GM21529 (cell line): Measurements from ENCODE around the gene ZFAND2A.
"Not testable (repeated sequence)": the region's sequence is repeated elsewhere in the genome, so short reads cannot be mapped to it uniquely, and the experiment has no call there.

Experiments
- ATAC-seq: cut with Tn5 transposase; IDR thresholded peaks from one replicate; pipeline ENCODE4 v1.9.1; 2021; ENCODE audit not compliant: unreplicated experiment

Gene ZFAND2A, protein sequence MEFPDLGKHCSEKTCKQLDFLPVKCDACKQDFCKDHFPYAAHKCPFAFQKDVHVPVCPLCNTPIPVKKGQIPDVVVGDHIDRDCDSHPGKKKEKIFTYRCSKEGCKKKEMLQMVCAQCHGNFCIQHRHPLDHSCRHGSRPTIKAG

DNA sequence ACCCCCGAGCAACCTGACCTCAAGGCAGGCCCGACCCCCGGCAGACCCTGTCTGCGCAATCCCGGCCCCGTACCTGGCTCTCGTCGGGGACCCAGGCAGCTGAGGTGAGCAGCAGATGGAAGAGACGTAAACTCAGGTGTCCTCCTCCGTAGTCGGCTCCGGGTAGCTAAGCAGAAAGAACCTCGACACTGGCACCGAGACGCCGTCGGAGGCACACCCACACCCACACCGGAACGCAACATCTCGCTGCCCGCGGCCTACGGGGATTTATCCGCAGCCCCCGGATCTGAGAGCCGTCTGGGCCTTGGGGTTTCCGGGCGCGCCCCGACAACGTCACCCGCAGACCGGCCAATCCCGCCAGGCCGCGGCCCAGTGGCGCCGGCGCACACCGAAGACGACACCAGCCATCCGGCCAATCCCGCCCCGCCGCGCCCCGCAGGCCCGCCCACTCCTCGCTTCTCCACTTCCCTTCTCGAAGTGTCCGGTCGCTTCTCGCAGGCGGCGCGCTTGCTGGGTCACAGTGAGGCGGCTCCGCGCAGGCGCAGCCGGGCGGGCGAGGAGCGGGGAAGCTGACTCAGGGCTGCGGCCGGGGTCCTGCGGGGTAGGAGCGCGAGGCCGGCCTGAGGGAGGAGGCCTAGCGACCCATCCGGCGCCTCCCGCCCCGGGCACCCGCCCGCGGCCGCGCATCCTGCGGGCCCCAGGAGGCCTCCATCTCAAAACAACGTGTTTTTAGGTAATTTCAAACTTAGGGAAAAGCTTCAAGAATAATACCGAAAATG, at the start of gene ZFAND2A:
Gene ZFAND2A, minus strand, starts transcription at position 306 of the 779 bp plus-strand sequence. CDS start 1,984 bp downstream, outside the sequence.
- ATAC-seq: peak; percentile 94

DNA sequence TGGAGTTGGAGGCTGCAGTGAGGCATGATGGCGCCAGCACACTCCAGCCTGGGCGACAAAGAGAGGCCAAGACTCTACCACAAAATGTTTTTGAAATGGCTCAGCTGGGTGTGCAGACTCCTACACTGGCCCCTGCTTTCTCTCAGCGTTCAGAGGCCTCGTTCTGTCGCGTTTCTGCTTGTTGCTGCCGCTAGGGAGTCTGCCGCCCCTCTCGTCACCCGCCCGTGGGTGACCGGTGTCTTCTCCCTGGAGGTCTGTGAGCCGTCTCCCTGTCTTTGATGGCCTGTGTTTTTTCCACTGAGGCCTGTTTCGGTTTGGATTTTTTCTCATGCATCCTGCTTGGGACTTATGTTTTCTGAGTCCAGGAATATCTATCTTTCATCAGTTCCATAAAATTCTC, 49.1 kb upstream of the ZFAND2A start:
- ATAC-seq: no peak

DNA sequence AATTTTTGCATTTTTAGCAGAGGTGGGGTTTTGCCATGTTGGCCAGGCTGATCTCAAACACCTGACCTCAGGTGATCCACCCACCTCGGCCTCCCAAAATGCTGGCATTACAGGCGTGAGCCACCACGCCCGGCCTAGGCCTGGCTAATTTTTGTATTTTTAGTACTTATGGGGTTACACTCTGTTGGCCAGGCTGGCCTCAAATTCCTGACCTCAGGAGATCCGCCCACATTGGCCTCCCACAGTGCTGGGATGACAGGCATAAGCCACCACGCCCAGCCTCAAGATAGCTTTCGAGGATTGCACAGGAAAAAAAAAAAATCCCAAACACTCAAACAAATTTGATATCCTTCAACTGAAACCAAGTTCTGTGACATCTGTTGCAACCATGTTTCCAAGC, 45.7 kb upstream of the ZFAND2A start:
- ATAC-seq: not testable (repeated sequence)

DNA sequence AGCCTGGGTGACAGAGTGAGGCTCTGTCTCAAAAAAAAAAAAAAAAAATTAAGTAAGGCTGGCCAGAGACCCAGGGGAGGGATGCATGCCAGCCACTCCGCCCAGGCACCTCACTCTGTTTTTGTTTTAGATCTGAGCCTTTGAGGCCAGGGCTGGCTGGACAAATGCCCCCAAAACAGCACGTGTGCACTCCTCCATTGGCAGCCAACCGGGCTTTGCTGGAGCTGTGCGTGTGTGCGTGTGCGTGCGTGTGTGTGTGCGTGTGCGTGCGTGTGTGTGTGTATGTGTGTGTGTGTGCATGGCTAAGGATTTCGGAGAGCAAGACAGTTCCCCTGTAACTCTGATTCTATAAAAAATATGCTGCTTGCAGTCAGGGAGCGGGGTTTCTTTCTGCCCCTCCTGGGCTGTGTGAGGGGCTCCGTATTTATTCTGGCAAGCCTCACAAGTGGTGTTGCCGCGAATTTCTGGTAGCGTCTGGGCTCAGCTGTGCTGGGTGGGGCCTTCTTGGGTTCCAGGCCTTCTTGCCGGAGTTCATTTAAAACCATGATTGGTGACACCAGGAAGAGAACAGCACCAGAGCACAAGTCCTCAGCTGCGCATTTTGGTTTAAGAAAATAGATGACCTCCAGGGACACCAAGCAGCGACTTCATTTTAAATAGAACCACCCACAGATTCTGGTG, 44.6 kb upstream of the ZFAND2A start:
- ATAC-seq: no peak

DNA sequence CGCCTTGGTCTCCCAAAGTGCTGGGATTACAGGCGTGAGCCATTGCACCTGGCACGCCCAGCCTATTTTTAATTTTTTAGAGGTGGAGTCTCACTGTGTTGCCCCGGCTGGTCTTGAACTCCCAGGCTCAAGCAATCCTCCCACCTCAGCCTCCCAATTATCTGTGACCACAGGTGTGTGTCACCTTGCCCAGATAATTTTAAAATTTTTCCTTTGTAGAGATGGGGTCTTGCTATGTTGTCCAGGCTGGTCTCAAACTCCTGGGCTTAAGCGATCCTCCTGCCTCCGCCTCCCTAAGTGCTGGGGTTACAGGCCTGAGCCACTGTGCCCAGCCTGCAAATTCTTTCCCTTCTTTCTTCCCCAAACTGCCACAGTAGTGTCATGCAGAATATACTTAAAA, 42.9 kb upstream of the ZFAND2A start:
- ATAC-seq: not testable (repeated sequence)

DNA sequence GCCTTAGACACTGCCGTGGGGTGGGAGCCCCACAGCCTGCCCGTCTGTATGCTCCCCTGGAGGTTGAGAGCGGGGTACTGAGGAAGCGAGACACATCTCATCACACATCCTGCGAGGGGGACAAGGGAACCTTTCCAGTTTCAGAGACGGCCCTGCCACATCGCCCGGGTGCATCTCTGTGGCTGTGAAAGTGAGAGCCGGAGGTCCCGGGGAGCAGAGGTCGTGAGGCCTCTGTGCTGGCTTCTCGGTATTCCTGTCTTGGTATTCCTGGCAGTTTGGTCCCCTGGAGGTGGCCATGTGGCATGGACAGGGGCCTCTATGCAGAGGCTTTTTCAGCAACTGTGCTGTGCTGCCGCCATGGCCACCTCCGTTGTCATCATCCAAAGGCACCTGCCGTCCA, 41.9 kb upstream of the ZFAND2A start:
- no peak for ATAC-seq

DNA sequence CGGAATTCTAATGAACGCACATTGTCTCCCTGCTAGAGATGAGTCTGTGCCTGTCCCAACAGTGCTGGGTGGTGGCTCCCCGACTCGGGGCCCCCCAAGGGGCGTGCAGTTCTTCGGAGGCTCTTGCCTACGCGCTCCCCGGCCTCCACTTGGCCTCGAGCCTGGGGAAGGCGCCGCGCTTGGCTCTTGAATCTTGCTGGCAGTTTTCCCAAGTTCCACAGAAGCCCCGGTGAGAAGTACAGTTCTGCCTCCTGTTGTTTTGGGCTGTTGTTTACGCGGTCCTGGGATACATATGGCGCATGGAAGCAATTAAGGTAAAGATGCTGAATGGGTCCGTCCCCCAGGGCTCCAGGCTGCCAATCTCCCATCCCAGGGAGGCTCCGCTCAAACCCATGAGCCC, 40.0 kb upstream of the ZFAND2A start:
- no peak for ATAC-seq

DNA sequence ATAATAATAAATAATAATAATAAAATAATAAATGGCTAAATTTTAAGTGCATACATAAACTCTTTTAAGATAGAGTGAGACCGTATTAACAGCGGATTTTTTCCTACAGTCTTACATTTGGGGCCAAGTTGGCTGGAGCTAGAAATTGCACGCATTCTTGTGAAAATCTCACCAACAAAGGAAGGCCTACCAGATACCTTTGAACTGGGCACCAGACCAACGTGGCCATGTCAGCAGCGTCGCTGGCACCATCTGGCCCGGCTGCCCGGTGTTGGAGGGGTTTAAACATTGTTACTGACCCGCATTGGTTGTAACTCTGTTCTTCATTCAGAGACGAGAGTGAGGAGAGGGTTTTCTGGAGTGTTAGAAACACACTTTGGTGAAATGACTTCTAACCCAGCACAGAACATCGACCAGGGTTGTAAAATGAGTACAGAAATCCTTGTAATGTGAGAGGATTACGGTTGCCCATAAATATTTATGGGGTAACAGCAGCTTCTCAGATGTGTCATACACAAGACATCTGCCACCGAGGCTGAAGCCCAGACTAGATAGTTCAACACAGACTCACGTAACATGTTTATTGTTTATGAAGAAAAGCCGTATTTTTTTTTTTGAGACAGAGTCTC, 38.1 kb upstream of the ZFAND2A start:
- no peak for ATAC-seq

DNA sequence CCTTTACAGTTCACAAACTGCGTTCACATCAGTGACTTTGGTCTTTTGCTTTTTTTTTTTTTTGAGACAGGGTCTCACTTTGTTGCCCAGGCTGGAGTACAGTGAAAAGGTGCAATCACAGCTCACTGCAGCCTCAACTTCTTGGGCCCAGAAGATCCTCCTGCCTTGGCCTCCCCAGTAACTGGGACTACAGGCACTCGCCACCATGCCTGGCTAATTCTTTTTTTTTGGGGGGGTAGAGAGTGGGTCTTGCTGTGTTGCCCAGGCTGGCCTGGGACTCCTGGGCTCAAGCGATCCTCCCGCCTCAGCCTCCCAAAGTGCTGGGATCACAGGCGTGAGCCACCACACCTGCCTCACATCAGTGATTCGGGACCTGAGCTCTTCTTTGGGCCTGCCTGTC, 37.0 kb upstream of the ZFAND2A start:
- ATAC-seq: no peak

DNA sequence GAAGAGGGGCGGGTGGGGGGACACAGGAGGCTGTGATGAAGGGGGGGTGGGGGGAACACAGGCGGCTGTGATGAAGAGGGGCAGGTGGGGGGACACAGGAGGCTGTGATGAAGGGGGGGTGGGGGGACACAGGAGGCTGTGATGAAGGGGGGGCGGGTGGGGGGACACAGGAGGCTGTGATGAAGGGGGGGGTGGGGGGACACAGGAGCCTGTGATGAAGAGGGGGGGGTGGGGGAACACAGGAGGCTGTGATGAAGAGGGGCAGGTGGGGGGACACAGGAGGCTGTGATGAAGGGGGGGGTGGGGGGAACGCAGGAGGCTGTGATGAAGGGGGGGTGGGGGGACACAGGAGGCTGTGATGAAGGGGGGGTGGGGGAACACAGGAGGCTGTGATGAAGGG, 36.4 kb upstream of the ZFAND2A start:
- ATAC-seq: not testable (repeated sequence)

DNA sequence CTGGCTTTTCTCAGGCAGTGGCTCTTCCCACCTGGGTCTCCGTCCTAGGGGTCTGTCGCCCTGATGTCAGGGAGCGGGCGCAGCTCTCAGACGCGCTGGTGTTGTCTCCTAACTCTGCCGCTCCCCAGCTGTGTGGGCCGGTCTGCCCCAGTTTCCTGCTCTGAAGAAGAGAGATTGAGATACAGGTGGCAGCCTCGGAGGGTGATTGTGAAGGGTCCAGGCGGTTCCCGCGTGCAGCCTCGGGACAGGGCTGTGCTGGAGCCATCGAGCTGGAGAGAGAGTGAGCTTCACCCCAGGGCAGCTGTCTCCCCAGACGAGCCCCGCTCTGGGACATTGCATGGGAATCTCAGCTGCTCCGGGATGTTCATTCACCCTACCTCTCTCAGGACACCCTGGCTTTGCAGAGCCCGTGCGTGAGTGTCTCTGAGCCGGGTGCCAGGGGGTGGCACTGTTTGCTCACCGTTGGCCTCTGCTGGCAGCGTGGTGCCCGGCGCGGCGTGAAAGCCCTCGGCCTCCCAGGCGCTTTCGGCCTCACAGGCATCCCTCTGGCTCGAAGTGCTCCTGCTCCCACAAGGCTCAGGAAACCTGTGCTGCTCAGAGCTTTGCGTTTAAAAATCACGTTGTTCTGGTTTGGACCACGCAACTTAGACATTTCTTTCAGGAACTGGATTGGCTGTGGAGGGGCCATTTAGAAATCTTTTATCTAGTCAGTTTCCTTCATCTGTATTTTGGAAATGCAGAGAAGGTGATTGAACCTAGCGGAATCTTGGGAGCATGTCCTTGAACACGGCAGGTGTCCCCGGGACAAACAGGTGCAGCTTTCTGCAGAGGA, 33.8 kb upstream of the ZFAND2A start:
- no peak for ATAC-seq

DNA sequence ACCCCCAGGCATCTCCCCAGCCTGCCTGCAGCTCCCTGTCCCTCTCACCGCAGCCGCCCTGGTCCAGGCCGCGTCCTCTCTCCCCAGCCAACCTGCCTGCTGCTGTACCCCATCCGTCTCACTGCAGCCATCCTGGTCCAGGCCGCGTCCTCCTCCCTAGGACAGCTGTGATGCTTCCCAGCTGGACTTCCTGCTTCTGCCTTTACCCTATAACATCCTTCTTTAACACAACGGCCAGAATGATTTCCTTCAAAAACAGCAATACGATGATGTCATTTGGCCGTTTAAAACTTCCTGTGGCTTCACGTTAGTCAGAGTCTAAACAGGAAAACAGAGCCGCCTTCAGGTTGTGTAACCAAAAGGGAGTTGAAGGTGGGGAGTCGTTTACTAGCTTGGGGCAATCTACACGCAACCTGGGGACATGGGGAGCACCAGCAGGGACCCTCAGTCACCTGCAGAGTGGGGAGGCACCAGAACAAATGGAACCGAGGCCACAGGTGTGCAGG, 32.2 kb upstream of the ZFAND2A start:
- ATAC-seq: no peak

DNA sequence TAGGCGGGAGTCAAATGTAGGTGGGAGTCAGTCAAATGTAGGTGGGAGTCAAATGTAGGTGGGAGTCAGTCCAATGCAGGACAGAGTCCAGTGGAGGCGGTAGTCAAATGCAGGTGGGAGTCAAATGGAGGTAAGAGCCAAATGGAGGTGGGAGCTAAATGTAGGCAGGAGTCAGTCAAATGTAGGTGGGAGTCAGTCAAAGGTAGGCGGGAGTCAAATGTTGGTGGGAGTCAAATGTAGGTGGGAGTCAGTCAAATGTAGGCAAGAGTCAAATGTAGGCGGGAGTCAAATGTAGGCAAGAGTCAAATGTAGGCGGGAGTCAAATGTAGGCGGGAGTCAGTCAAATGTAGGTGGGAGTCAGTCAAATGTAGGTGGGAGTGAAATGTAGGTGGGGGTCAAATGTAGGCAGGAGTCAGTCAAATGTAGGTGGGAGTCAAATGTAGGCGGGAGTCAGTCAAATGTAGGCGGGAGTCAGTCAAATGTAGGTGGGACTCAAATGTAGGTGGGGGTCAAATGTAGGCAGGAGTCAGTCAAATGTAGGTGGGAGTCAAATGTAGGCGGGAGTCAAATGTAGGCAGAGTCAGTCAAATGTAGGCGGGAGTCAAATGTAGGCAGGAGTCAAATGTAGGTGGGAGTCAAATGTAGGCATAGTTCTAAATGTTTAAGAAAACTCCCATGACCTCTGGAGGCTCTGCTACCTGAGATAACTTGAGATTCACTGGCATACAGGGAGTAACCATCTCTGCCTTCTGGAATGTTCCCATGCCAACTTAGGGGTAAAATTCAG, 30.2 kb upstream of the ZFAND2A start:
- no peak for ATAC-seq

DNA sequence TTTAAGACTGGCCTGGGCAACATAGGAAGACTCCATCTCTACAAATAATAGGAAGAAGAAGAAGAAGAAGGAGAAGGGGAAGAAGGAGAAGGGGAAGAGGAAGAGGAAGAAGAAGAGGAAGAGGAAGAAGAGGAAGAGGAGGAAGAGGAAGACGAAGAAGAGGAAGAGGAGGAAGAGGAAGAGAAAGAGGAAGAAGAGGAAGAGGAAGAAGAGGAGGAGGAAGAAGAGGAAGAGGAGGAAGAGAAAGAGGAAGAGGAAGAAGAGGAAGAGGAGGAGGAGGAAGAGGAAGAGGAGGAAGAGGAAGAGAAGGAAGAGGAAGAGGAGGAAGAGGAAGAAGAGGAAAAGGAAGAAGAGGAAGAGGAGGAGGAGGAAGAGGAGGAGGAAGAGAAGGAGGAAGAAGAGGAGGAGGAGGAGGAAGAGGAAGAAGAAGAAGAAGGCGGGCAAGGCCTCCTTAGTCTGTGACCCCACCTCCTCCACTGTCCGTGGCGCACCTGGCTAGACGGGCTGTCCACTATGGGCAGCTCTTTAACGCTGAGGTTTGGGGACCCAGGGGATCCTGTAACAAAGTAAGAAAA, 28.8 kb upstream of the ZFAND2A start:
- no peak for ATAC-seq

DNA sequence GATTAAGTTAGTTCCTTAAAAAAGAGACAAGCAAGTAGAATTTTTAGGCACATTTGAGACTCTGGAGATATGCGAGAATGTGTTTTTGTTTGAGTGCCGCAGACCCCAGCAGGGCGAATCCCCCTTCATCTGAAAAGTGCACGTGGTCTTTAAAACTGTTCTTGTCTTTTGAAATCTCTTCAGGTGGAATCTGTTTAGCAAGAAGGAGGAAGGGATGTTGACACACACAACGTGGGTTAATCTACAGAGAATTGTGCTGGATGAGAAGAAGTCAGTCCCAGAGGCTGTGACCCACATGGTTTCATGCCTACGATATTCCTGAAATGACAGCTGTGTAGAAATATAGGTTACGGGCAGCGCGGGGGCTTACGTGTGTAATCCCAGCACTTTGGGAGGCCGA, 27.1 kb upstream of the ZFAND2A start:
- ATAC-seq: no peak

DNA sequence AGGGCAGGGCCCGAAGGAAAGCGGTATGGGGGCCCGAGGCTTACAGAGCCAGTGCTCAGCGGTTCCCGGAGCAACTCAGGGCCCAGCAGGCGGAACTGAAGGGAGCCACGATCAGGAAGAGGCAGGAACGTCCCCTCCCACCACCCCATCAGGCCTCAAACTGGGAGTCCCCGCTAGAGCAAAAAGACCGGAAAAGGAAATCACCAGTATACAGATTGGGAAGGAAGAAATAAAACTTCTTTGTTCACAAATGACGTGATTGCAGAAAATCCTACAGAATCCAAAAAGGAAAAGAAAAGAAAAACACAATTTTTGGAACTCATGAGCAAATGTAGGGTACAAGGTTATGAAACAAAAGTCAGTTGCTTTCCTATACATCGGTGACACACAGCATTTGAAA, 21.6 kb upstream of the ZFAND2A start:
- ATAC-seq: no peak

DNA sequence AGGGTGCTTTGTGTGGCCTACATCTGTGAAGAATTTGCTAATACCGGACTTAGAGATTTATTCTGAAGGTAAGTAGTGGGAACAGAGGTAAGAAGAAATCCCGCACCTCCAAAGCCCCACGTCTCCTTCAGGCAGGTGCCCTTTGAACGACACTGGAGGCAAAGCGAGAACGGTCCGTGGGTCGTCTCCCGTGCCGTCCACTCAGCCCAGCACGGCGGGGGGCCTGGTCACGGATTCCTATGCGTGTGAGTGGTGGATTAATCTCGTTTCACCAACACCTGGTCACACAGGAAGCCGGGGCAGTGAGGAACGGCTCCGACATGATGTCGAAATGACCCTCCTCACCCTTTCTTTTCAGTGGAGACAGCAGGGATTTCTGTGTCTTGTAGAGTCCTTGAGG, 21.0 kb upstream of the ZFAND2A start:
- no peak for ATAC-seq

DNA sequence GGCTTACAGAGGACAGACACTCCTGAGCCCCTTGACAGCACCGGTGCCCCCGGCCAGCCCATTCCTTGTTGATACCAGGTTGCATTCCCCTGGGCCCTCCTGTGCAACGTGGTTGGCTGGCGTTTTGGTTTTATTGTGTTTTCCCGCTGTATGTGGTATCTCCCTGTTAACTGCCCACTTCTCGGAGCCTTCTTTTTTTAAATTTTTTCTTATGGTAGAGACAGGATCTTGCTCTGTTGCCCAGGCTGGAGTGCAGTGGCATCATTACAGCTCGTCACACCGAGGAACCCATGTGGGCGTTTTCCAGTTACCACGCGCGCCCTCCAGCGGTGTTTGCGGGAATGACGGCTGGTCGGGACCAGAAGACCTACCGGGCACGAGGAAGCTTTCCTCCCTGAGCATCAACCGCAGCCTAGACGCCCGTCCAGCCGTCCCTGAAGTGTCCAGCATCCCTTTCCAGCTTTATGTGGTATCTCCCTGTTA, 16.9 kb upstream of the ZFAND2A start:
- ATAC-seq: peak; percentile 53
